HG02852 (cell line): ENCODE measurements around the gene SNAP25.

Source experiments
- ATAC-seq: cut with Tn5 transposase; IDR thresholded peaks from one replicate; pipeline ENCODE4 v1.9.1; 2021; ENCODE audit warnings: mild to moderate bottlenecking, moderate library complexity; ENCODE audit not compliant: unreplicated experiment

Gene SNAP25

DNA sequence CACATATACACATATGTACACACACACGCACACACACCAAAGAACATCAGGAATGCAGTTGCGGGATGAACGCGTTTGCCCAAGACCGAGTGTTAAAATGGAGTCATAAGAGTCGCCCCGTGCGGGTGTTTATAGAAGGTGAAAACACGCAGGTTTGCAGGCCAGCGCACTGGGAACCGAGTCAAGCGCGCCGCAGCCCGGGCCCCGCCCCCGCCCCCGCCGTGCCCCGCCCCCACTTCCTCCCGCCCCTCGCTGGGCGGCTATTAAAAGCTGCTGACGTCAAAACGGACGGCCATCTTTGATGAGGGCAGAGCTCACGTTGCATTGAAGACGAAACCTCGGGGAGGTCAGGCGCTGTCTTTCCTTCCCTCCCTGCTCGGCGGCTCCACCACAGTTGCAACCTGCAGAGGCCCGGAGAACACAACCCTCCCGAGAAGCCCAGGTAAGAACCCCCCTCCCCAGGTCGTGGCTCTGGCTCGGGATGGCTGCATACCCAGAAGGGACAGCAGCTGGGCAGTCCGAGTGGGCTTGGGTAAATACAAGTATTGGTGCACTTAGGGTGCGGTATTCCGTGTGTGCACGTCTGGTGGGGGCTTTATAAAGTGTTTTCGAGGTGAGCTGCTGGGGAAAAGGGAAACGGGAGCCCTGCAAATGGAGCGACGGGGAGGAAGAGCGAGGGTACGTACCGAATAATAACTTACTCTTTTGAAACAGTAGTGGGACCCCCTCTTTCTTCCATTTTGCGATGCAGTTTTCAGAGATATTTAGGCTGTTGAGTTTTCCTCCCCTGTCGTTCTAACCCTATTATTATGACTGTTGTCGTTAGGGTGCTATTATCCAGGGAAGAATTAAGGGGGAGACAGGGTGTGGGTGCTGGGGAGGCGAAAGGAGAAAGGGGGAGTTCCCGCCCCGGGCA, at the start of gene SNAP25:
SNAP25 (plus strand) TSS at position 295 of the 916 bp plus-strand sequence. CDS start 56,662 bp downstream, outside the sequence.
- no peak for ATAC-seq

GRCh38 chr20:10169752-10170151, 48.9 kb upstream of the SNAP25 start:
- ATAC-seq, result no peak

DNA sequence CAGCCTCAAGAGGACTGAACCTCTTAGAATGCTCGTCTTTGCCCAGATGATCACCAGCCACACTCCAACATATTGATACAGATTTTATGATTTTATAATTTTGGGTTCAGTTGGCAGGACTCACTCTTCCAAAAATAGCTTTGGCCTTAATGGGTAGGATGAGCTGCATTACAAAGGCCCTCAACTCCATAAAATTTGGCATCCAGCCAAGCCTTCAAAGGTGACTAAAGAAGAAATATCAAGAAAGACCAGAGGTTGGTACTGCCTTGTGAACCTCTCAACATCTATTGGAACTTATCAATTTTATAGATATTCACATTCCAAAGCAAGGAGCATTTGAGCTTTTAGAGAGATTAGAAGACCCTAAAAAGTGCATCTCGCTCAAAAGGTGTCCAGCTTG, 48.4 kb upstream of the SNAP25 start:
- no peak for ATAC-seq

GRCh38 chr20:10171864-10172751, 46.5 kb upstream of the SNAP25 start:
- no peak for ATAC-seq

GRCh38 chr20:10172998-10173655, 45.5 kb upstream of the SNAP25 start:
- ATAC-seq, result no peak

- ATAC-seq, result no peak
These were observed 44.2 kb upstream of the SNAP25 start for GRCh38 chr20:10174400-10174799.

DNA sequence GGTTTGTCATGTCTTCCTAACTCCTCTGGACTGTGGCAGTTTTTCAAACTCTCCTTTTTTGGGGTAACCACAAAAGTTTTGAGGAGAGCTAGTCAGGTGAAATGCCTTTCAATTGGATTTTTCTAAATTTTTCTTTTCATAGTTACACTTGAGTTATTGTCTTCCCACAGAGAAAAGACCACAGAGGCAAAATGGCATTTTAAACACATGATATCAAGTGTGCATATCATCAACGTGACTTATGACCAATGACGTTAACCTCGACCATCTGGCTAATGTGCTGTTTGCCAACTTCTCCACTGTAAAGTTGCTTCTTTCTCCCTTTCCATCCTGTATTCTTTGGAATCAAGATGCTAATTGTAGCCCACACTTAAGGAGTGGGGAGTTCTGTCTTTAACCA, 41.3 kb upstream of the SNAP25 start:
- no peak for ATAC-seq

- no peak for ATAC-seq
These were observed 40.5 kb upstream of the SNAP25 start for GRCh38 chr20:10178091-10178490.

GRCh38 chr20:10178727-10179313, 39.8 kb upstream of the SNAP25 start:
- no peak for ATAC-seq

GRCh38 chr20:10179574-10180298, 38.9 kb upstream of the SNAP25 start:
- ATAC-seq, result no peak

DNA sequence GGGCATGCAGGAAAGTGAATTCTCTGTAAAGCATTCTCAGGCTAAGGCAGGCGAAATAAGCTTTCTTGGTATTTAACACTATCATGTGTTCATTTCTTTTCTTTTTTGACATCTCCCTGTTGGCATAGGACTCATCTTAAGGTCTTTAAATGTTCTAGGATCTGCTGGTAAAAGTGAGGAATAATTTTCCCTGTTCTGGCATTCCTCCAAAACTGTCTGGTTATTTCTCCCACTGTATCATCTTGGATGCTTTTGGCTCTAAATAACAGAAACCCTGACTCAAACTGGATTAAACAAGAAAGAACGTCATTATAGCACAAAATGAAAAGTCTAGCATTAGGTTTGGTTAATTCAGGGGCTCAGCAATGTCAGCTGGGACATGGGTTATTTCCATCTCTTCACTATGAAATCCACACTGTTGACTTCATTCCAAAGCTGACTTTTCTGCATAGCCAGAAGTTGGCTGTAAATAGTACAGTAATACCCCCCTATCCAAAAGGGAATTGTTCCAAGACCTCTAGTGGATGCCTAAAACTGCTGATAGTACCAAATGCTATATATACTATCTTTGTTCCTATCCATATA, 37.9 kb upstream of the SNAP25 start:
- no peak for ATAC-seq

- no peak for ATAC-seq
These were observed 32.7 kb upstream of the SNAP25 start for GRCh38 chr20:10185741-10186558.

DNA sequence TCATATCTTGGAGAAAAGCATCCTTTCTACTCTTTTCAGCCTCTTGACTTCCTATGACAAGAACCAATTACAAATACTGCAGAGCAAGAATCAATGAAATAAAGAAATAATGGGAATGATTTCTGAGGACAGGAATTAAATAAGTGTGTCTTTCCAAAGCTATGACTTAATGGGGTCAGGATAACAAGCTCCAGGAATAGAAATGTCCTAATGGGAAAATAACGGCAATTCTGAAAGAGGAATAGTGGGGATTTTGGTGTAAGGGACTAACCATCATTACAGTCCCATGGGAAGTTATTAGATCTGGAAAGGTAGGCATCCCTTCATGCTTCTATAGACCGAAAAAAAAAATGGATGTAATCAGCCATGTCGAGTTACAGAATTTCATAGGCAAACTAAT, 28.2 kb upstream of the SNAP25 start:
- no peak for ATAC-seq

DNA sequence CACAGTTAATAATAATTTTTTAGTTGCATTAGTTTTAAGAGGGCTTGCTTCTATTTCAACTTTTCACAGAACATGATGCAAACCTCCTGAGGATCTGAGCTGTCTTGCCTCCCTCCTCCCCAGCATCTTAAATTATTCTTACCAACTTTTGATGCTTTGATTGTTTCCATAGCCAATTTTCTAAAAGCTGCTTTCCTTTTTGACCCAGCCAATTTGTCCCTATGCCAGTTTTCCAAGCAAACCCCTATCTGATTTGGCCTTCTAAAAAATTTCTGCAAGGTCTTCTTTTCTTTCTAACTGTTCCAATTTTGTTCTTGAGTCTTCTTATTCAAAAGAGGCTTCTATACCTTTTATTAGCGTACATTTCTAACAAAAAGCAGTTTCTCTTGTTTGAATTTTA, 26.5 kb upstream of the SNAP25 start:
- no peak for ATAC-seq

GRCh38 chr20:10194166-10194565, 24.5 kb upstream of the SNAP25 start:
- no peak for ATAC-seq

DNA sequence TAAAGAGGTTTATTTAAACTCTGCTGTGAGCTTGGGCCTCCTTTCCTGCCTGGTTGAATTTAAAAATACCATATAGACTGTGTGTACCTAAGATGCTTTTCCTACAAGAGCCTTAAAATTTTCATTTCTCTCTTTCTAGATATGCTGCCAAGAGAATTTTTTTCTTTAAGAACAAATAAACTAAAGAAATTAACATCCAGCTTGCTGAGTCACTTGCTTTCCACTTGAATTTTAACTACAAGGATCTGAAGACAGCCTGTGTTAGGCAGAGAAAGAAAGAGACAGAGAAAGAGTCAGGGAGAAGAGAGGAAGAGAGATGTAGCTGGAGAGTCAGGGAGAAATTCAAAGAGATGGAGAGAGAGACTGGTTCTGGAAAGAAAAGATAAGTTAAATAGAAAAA, 18.3 kb upstream of the SNAP25 start:
- no peak for ATAC-seq

GRCh38 chr20:10201321-10201870, 17.2 kb upstream of the SNAP25 start:
- no peak for ATAC-seq

GRCh38 chr20:10209091-10209490, 9.5 kb upstream of the SNAP25 start:
- no peak for ATAC-seq

- no peak for ATAC-seq
These were observed 5.1 kb upstream of the SNAP25 start for GRCh38 chr20:10213526-10213925.
